H1 (cell line): ENCODE results near the gene RAB11FIP5. TPM values are rescaled to one million over a fixed set of nuclear protein-coding genes. Genes with fewer than 3 reads are reported as not detected.

Experiments
- CHD2 ChIP-seq: IDR thresholded peaks from 2 replicates; pipeline ENCODE4 v1.6.1; 2012; ENCODE audit warnings: low read length, improper control_type of control experiment
- polyA plus RNA-seq, 7 experiments: library from polyadenylated mRNA; depleted of rRNA in 3 of 7; stranded (reverse) in 5 of 7; unstranded in 2 of 7; fragments of >200 nt in 5 of 7; fragments of 200-250 nt in 2 of 7; gene quantifications; 1 replicate in 5 of 7; 2 replicates in 1 of 7; 4 replicates in 1 of 7; pipeline versions ENCODE4 v1.2.1 to v1.2.3, GENCODE V29; 2011 to 2013; ENCODE audit warnings: missing spikeins in 2 of 7, mixed read lengths in 2 of 7
- total RNA-seq: library from RNA; stranded (reverse); fragmentation: NEBNext Ultra II Directional; extraction: Animal tissue kit (Norgen Biotek cat#: 25700); gene quantifications from 2 replicates; pipeline ENCODE4 v1.2.1, GENCODE V29; 2021
- TF ChIP-seq, protein P1 (sequence below): fragments of 300-600 bp; sonication (generic); IDR thresholded peaks from 2 replicates; pipeline ENCODE4 v1.7.1; 2012; ENCODE audit warnings: low read length, moderate library complexity, mild to moderate bottlenecking, inconsistent platforms; ENCODE audit not compliant: insufficient replicate concordance
- TF ChIP-seq, protein P2 (sequence below): IDR thresholded peaks from 2 replicates; pipeline ENCODE4 v1.6.1; 2011; ENCODE audit warnings: low read depth, mild to moderate bottlenecking, low read length; ENCODE audit not compliant: insufficient read depth

RAB11FIP5 gene
- total and polyA plus RNA-seq, 2 of the 8 experiments (the other 6 are each of a cell fraction or from before 2014, with no cell fraction given) = 6.3 to 17.0 TPM

GRCh38 chr2:73133566-73134197, 20.9 kb upstream of the RAB11FIP5 start (continued):
- TF ChIP-seq, protein P1, sequence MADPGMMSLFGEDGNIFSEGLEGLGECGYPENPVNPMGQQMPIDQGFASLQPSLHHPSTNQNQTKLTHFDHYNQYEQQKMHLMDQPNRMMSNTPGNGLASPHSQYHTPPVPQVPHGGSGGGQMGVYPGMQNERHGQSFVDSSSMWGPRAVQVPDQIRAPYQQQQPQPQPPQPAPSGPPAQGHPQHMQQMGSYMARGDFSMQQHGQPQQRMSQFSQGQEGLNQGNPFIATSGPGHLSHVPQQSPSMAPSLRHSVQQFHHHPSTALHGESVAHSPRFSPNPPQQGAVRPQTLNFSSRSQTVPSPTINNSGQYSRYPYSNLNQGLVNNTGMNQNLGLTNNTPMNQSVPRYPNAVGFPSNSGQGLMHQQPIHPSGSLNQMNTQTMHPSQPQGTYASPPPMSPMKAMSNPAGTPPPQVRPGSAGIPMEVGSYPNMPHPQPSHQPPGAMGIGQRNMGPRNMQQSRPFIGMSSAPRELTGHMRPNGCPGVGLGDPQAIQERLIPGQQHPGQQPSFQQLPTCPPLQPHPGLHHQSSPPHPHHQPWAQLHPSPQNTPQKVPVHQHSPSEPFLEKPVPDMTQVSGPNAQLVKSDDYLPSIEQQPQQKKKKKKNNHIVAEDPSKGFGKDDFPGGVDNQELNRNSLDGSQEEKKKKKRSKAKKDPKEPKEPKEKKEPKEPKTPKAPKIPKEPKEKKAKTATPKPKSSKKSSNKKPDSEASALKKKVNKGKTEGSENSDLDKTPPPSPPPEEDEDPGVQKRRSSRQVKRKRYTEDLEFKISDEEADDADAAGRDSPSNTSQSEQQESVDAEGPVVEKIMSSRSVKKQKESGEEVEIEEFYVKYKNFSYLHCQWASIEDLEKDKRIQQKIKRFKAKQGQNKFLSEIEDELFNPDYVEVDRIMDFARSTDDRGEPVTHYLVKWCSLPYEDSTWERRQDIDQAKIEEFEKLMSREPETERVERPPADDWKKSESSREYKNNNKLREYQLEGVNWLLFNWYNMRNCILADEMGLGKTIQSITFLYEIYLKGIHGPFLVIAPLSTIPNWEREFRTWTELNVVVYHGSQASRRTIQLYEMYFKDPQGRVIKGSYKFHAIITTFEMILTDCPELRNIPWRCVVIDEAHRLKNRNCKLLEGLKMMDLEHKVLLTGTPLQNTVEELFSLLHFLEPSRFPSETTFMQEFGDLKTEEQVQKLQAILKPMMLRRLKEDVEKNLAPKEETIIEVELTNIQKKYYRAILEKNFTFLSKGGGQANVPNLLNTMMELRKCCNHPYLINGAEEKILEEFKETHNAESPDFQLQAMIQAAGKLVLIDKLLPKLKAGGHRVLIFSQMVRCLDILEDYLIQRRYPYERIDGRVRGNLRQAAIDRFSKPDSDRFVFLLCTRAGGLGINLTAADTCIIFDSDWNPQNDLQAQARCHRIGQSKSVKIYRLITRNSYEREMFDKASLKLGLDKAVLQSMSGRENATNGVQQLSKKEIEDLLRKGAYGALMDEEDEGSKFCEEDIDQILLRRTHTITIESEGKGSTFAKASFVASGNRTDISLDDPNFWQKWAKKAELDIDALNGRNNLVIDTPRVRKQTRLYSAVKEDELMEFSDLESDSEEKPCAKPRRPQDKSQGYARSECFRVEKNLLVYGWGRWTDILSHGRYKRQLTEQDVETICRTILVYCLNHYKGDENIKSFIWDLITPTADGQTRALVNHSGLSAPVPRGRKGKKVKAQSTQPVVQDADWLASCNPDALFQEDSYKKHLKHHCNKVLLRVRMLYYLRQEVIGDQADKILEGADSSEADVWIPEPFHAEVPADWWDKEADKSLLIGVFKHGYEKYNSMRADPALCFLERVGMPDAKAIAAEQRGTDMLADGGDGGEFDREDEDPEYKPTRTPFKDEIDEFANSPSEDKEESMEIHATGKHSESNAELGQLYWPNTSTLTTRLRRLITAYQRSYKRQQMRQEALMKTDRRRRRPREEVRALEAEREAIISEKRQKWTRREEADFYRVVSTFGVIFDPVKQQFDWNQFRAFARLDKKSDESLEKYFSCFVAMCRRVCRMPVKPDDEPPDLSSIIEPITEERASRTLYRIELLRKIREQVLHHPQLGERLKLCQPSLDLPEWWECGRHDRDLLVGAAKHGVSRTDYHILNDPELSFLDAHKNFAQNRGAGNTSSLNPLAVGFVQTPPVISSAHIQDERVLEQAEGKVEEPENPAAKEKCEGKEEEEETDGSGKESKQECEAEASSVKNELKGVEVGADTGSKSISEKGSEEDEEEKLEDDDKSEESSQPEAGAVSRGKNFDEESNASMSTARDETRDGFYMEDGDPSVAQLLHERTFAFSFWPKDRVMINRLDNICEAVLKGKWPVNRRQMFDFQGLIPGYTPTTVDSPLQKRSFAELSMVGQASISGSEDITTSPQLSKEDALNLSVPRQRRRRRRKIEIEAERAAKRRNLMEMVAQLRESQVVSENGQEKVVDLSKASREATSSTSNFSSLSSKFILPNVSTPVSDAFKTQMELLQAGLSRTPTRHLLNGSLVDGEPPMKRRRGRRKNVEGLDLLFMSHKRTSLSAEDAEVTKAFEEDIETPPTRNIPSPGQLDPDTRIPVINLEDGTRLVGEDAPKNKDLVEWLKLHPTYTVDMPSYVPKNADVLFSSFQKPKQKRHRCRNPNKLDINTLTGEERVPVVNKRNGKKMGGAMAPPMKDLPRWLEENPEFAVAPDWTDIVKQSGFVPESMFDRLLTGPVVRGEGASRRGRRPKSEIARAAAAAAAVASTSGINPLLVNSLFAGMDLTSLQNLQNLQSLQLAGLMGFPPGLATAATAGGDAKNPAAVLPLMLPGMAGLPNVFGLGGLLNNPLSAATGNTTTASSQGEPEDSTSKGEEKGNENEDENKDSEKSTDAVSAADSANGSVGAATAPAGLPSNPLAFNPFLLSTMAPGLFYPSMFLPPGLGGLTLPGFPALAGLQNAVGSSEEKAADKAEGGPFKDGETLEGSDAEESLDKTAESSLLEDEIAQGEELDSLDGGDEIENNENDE = no peak
- no peak for TF ChIP-seq CHD2
- TF ChIP-seq, protein P2, sequence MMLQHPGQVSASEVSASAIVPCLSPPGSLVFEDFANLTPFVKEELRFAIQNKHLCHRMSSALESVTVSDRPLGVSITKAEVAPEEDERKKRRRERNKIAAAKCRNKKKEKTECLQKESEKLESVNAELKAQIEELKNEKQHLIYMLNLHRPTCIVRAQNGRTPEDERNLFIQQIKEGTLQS = no peak
- TF ChIP-seq, all 59 proteins: peak for 0
